GM19351 (cell line): ENCODE measurements around the gene PRKAG2.
"Not testable (repeated sequence)": the region's sequence is repeated elsewhere in the genome, so short reads cannot be mapped to it uniquely, and the experiment has no call there.

ENCODE experiments used
- ATAC-seq: cut with Tn5 transposase; IDR thresholded peaks from one replicate; pipeline ENCODE4 v1.9.1; 2021; ENCODE audit warnings: mild to moderate bottlenecking, moderate library complexity; ENCODE audit not compliant: unreplicated experiment

The PRKAG2 gene

GRCh38 chr7:151541709-151542499, 335.0 kb downstream of the PRKAG2 start:
- ATAC-seq, result no peak

GRCh38 chr7:151540146-151540545, 336.8 kb downstream of the PRKAG2 start:
- ATAC-seq, result no peak

GRCh38 chr7:151539088-151539671, 337.7 kb downstream of the PRKAG2 start:
- ATAC-seq, result peak; percentile 75

- ATAC-seq, result no peak
Observed at GRCh38 chr7:151537818-151538561, 338.9 kb downstream of the PRKAG2 start.

GRCh38 chr7:151536178-151536577, 340.7 kb downstream of the PRKAG2 start:
- not testable (repeated sequence) for ATAC-seq

GRCh38 chr7:151529842-151530241, 347.1 kb downstream of the PRKAG2 start:
- no peak for ATAC-seq

- ATAC-seq, result no peak
Observed at GRCh38 chr7:151524845-151525244, 352.1 kb downstream of the PRKAG2 start.

- ATAC-seq, result no peak
Observed at GRCh38 chr7:151524331-151524730, 352.6 kb downstream of the PRKAG2 start.

GRCh38 chr7:151520419-151521261, 356.3 kb downstream of the PRKAG2 start:
- ATAC-seq, result no peak

- peak; percentile 74 for ATAC-seq
Observed at GRCh38 chr7:151519765-151520418, 357.0 kb downstream of the PRKAG2 start, which contains the start of gene RHEB. Gene RHEB (minus strand): TSS chr7:151519895. CDS start chr7:151519511, 384 bp downstream.

- ATAC-seq, result peak; percentile 49
Observed at GRCh38 chr7:151518947-151519764, 357.8 kb downstream of the PRKAG2 start.

GRCh38 chr7:151518105-151518946, 358.6 kb downstream of the PRKAG2 start:
- no peak for ATAC-seq

GRCh38 chr7:151517601-151518104, 359.3 kb downstream of the PRKAG2 start:
- no peak for ATAC-seq

GRCh38 chr7:151515276-151515565, 361.7 kb downstream of the PRKAG2 start:
- ATAC-seq, result no peak

- ATAC-seq, result no peak
Observed at GRCh38 chr7:151514461-151515275, 362.2 kb downstream of the PRKAG2 start.

GRCh38 chr7:151513133-151513532, 363.8 kb downstream of the PRKAG2 start:
- ATAC-seq, result no peak

GRCh38 chr7:151512353-151512752, 364.6 kb downstream of the PRKAG2 start:
- ATAC-seq, result no peak

GRCh38 chr7:151511946-151512345, 365.0 kb downstream of the PRKAG2 start:
- no peak for ATAC-seq
